HFF-Myc (cell line): Measurements from ENCODE around the gene LRP4.
"Not testable (repeated sequence)": the region's sequence is repeated elsewhere in the genome, so short reads cannot be mapped to it uniquely, and the experiment has no call there.

ENCODE experiments used
- DNase-seq: peaks from one replicate; pipeline ENCODE4 v3.0.0-alpha.2; 2011; ENCODE audit warnings: low read depth; ENCODE audit errors: extremely low read depth
- H3K4me3 ChIP-seq: replicated peaks from 2 replicates; pipeline ENCODE4 v1.5.1; 2011; ENCODE audit warnings: low read depth, mild to moderate bottlenecking, control low read depth, low read length
- CTCF ChIP-seq: IDR thresholded peaks from 2 replicates; pipeline ENCODE4 v1.5.1; 2012; ENCODE audit warnings: mild to moderate bottlenecking, low read depth, low read length, control low read depth; ENCODE audit errors: missing control alignments

Gene LRP4

DNA sequence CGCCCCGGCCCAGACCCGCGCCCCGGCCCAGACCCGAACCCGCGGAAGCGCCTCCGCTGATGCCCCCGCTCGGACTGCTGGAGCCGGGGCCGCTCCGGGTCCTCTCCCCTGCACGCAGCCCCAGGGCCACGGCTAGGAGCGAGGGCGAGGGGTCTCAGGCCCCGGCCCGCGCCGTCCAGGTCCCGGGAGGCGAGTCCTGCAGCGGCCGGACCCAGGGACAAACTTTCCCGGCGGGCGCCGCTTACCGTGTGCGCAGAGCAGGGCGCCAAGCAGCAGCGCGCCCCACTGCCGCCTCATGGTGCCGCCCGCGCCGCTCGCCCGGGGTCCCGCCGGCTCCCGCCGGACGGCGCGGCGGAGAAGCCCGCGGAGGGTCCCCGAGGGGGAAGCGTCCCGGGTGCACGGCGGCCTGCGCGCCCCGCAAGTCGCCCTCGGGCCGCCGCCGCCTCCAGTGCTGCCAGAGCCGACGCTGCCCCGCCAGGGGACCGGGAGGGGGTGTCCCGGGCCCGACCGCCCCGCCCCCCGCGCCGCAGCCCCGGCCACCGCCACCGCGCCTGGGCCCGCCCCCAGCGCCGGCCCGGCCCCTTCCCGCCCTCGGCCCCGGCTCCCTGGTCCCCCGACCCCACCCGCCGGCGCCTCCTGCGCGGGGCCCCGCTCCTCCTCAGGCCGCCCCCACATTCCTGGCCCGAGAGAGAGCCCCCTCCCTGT is at the start of gene LRP4:
Gene LRP4, minus strand, starts transcription at position 468 of the 705 bp plus-strand sequence. Its CDS starts 171 bp downstream, at position 297.
- no peak for DNase-seq

GRCh38 chr11:46967962-46968361 is 49.6 kb upstream of the LRP4 start:
- no peak for DNase-seq
- H3K4me3 ChIP-seq = no peak overlapping the region
- no peak for TF ChIP-seq CTCF

More for the DNA sequence above, at the start of gene LRP4:
- peak within 1 kb of the TSS; percentile 79 for H3K4me3 ChIP-seq
- TF ChIP-seq CTCF = no peak

GRCh38 chr11:46966773-46967172 is 48.4 kb upstream of the LRP4 start:
- no peak for TF ChIP-seq CTCF
- DNase-seq = no peak
- no peak overlapping the region for H3K4me3 ChIP-seq

GRCh38 chr11:46963844-46964243 is 45.5 kb upstream of the LRP4 start:
- no peak for DNase-seq
- TF ChIP-seq CTCF = no peak
- H3K4me3 ChIP-seq = no peak overlapping the region

GRCh38 chr11:46961886-46962285 is 43.5 kb upstream of the LRP4 start:
- DNase-seq, H3K4me3 ChIP-seq: not testable (repeated sequence)

DNA sequence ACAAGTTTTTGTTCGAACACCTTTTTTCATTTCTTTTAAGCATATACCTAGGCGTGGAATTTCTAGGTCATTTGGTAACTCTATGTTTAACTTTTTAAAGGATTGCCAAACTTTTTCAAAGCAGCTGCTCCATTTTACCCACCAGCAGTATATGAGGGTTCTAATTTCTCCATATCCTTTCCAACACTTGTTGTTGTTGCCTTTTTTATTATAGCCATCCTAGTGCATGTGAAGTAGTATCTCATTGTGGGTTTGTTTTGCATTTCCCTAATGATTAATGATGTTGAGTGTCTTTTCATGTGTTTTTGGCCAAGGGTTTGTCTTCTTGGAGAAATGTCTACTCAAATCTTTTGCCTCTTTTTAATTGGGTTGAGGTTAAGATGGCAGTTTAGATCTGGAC is 42.7 kb upstream of the LRP4 start:
- H3K4me3 ChIP-seq = no peak overlapping the region
- no peak for DNase-seq
- no peak for TF ChIP-seq CTCF

- H3K4me3 ChIP-seq = no peak overlapping the region
- TF ChIP-seq CTCF = no peak
- DNase-seq = no peak
These were observed 40.4 kb upstream of the LRP4 start for GRCh38 chr11:46958777-46959176.
